ENCODE measurements around the gene HIVEP1.

DNA sequence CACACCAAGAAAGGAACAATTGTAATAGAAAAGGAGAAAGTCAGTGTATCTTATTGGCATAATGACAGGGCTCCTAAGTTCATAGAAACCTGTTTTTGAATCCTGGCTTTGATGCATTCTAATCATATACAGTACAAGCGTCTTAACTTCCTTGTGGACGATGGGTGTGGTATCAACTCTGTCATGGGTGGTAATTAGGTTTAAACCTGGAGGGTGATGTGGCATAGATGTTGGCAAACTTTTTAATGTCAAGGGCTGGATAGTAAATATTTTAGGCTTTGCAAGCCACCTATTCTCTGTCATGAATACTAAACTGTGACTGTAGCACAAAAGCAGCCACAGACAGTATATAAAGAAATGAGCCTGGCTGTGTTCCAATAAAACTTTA is 139.3 kb downstream of the HIVEP1 start:
- no peak for TF ChIP-seq POLR2AphosphoS5 (IDR thresholded peaks at IDR 0.05; ENCODE audit: low read depth, low read length)
- no peak for TF ChIP-seq POLR2A (IDR thresholded peaks at IDR 0.05; ENCODE audit: low read depth, low read length)
- no peak for TF ChIP-seq TAF1 (IDR thresholded peaks at IDR 0.05; ENCODE audit: borderline replicate concordance, low read depth, low read length)

Measured in GM12892 (cell line).